GM19023 (cell line): ENCODE data around the gene CYTIP.

ENCODE experiments used
- ATAC-seq: cut with Tn5 transposase; IDR thresholded peaks from one replicate; pipeline ENCODE4 v1.9.1; 2021; ENCODE audit warnings: mild to moderate bottlenecking, moderate library complexity; ENCODE audit not compliant: unreplicated experiment

Gene CYTIP

DNA sequence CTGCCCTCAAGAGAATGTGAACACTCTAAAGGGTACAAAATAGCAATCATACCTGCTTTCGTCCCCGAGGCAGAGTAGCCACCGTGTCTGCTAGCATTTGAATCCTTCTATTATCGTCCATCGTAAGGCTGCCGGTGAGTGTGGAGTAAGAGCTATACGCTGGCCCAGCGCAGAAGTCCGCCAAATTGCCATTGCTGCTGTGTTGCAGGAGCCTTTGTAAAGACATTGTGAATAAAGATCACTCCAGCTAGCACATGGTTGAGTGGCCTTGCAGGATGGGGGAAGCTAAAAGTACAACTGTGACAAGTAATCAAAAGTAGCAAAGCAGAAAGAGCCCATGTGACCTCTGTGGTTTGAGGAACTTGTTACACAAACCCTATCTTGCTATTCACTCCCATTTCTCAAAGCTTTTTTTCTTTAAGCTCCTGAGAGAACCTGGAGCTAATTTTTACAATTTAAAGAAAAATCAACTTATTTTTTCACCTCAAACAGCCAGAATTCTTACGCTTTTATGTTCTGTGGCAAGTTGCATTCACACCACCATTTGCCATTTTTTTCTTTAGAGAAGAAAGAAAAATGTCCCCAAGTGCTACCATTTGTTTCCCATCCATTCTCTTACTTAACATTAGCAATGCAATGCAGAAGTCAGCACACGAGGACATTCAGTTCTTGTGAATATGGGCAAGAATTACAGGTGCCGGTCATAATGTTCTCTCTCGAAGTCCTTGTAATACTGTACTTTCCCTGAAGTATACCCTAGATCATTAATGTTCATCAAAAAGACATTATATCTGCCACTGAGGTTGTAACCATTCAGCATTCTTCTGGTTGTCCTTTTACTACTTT is at the start of gene CYTIP:
CYTIP (minus strand) TSS at position 295 of the 846 bp plus-strand sequence; CDS start at position 226, 69 bp downstream.
- peak; percentile 39 for ATAC-seq

DNA sequence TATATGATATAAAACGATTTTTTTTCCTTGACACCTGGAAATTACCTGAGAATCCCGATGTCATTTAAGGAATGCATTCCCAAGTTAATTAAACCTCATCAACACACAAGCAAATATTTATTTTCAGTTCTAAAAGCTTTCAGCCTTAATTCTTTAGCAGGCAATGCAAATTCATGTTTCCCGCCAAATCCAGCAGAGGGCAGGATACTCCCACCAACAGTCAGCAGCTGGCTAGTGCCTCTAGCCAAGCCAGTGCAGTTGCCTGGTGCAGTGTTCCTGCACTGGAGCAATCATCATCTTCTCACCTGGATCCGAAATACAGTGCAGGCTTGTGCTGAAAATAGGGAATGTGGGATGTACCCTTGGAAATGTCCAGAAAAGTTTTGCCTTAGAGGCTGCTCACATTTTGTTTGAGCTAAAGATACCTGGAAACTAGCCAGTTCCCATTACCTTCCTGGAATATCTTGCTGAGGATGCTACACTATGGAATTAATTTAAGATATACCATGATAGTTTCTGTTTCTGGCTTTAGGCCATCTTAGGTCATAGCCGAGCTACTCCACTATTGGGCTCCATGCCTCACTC is 48.4 kb upstream of the CYTIP start:
- peak; percentile 96 for ATAC-seq

DNA sequence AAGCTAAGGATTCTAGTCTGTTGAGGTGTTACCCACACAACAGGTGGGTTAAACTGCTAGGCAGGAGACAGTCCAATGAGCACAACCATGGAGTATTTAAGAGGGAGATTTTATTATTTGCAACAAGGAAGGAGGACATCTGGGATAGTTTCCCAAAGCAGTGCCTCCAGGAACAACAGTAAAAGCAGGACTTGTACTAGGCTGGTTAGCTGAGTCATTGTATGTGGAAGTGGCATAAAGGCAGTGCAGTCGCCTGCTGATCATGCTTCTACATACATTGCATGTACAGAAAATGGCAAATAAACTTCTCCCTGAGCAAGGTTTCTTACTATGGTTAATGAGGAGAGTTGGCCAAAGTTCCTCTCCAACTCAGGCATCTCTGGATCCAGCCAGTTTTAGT is 46.1 kb upstream of the CYTIP start:
- ATAC-seq: no peak

DNA sequence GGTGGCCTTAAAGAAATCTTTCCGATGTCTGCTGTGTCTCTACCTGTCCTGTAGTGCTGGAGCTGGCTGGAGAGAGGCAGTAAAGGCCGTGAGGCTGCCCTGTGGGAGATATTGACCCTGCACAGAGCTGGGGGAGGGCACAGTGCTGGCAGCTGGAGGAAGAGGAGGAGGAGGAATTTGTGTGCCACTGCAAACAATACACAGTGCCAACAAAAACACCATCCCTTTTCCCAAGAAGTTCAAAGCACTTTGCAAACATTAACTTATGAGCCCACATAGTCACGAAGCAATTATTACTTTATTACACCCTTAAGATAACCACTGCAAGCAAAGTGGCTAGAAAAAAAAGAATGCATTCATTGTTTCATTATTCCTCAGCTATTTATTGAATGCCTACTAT is 45.0 kb upstream of the CYTIP start:
- ATAC-seq: no peak

DNA sequence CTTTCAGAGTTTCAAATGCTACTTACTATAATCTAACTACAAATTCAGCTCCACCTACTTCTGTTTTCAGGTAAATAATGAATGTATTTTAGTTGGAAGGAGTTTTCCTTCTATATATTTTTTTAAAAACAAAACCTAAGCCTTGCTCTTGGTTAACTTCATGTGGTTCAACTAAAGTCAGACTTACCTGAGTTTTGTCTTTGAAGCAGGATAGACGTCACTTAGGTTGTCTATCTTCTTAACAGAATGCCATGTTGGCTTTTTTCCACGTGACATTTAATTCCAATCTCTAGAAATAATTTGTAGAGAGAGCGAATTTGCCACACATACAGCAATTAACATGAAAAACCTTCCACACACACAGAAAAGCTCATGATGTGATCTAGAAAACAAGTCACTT is 43.9 kb upstream of the CYTIP start:
- no peak for ATAC-seq

DNA sequence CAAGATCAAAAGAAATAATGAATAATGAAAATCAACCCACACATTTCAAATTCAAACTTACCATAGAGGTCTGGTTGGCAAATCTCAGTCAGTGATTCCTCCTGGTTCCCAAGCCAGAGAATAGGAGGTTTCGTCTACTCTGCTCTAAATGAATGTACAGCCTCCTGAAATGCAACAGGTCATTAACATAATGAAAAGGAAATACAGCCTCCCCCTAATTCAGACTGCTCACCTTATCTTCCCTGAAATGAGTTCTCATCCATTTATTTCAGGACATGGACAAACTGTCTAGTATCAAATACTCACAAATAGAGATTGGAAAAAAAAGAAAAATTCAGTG is 43.4 kb upstream of the CYTIP start:
- ATAC-seq: no peak

DNA sequence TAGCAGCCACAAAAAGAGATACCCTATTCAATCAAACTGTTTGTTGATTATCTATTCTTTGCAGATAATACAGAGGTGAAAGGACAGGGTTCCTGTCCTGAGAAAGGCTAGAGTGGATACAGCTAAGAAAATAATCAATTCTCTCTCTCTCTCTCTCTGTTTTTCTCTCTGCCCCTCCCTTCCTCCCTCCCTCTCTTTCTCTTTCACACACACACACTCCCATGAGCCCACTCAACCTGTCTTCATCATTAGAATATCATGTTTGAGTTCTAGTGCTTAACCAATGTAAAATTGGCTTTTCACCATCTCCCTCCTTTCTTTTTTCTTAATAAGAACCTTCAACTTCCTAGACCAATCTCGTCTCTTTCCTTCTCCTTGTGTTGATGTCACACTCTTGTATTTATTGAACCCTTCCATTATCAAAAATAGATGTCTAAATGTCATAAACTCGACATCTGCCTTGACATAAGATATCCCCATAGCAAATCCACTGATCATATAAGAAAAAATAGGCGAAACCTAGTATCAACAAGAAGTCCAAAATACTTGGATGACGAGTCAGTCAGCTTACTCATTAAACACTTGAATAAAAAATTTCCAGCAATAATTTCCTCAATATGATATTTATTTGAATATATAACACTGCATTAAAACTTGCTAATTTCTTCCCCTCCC is 42.8 kb upstream of the CYTIP start:
- no peak for ATAC-seq

DNA sequence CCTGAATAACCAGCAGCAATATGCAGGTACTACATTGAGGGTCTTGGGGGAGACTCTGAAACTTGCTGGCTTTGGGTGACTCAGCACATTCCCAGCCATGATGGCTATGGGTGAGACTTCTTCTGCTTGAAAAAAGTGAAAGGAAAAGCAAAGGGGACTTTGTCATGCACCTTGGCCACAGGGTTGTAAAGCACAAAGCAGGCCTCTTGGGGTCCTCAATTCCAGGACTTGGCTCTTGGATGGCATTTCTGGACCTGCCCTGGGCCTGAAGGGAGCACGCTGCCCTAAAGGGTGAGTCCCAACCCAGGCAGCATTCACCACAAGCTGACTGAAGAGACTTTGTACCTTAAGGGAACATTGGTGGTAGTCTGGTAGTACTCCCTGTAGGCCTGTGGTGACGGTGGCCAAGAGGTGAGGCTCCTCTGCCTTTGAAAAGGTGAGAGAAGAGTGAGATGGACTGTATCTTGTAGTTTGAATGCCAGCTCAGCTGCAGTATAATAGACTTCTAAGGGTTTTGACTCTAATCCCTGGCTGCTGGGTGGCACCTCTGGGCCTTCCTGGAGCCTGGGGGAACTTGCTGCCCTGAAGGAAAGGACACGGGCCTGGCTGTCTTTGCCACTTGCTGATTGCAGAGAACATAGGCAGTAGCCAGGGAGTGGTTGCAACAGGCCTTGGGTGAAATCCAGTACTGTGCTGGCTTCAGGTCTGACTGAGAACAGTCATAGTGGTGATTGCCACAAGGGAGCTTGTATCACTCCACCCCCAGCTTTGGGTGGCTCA is 36.5 kb upstream of the CYTIP start:
- peak; percentile 86 for ATAC-seq

DNA sequence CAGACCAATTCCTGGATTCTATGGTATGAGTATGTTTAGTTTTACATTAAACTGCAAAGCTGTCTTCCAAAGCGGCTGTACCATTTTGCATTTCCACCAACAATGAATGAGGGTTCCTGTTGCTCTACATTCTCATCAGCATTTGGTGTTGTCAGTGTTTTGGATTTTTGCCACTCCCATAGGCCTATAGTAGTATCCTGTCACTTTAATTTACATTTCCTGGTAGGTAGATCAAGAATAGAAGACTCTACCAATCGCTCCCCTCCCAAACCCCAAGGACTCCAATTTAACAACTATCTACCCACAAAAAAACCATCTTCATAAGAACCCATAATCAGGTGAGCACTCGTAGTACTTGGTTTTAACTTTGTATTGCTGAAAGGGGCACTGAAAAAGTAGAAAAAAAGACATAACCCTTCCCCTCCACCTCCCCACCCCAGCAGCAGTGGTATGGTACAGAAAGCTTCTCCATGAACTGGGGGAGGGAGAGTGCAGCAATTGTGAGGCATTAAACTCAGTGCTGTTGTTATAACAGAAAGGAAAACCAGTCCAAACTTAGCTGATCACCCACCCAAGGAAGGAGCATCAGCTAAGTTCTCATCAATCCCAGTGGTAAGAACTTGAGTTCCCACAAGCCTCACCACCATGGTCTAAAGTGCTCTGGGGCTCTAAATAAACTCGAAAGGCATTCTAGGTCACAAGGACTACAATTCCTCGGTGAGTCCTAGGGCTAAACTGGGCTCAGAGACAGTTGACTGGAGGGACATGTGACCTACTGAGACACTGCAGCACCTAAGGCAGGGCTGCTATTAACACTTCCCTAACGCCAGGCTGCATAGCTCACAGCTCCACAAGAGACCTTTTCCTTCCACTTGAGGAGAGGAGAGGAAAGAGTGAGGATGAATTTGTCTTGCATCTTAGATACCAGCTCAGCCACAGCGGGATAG is 35.5 kb upstream of the CYTIP start:
- peak; percentile 47 for ATAC-seq

DNA sequence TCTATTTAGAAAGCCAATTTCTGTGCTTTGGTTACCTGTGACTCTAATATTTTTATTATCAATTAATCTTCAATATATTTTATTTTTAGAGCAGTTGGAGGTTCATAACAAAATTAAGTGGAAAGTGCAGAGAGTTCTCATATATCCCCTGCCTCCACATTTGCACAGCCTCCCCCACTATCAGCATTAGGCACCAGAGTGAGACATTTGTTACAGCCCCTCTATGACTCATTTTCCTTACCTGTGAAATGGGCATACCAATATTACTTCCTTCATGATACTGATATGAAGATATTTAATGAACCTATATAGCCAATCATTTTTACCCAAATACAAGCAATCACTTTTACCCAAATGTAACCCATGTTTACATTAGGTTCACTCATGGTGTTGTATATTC is 34.0 kb upstream of the CYTIP start:
- no peak for ATAC-seq

DNA sequence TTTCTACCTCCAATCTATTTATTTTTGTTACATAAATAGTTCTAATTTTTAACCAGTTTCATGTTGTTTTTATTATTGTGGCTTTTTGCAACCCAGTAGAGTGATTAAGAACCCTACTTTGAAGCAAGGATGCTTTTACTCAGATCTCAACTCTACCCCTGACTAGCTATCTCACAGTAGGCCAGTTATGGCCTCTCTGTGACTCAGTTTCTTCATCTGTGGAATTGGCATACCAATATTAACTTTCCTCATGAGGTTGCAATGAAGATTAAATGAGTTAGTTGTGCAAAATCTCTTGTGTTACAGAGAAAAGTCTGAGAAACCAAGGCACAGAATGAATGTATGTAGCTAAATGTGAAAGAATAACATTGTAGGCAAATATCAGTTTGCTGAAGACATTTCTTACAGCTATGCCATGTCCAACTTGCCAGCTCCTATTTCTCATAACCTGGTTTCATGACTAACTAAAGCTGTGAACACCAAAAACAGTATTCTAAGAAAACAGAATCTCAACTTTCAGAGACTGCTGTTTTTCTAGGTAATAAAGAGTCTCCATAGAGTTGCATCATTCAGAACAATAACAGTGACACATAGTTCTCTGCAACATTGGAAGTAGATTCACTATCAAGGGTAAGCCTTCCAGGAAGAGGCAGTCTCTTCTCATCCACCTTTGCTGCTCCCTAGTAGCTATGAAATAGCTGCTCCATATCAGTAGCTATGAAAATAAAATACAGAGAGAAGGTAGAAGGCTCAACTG is 33.2 kb upstream of the CYTIP start:
- ATAC-seq: no peak

DNA sequence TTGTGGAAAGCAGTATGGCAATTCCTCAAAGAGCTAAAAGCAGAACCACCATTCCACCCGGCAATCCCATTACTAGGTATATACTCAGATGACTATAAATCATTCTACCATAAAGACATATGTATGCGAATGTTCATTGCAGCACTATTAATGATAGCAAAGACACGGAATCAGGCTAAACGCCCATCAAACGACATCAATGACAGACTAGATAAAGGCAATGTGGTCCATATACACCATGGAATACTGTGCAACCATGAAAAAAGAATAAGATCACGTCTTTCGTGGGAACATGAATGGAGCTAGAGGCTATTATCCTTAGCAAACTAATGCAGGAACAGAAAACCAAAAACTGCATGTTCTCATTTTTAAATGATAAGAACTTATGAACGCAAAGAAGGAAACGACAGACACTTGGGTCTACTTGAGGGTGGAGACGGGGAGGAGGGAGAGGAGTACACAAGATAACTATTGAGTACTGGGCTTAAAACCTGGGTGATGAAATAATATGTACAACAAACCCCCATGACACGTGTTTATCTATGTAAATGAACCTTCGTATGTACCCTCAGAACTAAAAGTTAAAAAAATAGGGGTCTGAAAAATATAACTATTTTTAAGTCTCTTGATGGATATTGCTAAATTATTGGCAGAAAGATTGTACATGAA is 32.0 kb upstream of the CYTIP start:
- ATAC-seq: no peak

DNA sequence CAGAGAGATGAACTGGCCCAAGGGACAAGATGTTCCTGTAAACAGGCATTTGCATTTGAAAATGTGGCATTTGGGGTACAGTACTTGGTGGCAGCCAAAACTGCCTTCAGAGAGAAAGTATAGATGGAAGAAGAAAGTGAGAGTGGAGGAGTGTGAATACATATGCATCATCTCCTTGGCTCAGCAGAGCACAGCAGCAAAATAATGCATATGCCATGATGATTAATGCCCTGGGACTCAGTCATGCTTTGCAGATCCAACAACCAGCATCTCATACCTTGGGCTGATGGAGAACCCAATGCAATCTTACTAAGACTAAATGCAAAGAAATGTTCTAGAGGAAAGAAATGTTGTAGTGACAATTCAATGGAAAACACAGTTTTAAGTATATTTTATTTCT is 29.7 kb upstream of the CYTIP start:
- no peak for ATAC-seq

DNA sequence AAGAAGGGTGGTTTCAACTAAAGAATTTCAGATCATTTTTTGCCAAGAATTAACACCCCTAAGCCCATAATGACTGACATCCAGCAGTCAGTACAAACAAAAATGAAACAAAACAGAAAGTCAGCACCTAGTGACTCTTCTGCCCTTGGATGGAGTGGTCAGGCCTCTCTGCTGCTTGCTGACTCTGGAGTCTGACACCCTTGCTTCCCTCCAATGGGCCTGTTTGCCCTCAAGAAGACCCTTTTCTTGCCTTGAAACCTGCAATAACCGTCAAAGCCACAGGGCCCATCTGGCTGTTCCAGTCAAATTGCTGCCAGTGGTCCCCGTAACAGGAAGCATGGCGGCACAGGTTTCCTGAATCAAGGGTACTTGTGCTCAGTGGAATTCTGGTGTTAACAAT is 27.2 kb upstream of the CYTIP start:
- ATAC-seq: no peak

DNA sequence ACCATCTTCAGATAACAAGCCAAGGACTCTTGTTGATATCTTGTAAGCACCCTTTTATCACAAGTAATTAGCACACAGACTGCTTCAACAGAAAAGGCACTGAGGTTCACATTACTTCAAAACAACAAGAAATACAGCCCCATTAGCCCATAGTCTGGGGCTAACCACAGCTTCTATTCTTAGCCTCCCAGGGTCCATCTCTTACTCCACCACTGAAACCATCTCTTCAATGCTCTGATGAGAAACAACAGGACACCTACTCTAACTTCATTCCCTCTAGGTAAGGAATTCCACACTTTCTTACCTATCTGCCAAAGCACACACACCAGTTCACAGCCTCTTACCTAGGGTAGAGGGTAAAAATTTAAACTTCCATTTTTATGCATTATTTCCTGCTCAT is 26.4 kb upstream of the CYTIP start:
- ATAC-seq: peak; percentile 47

DNA sequence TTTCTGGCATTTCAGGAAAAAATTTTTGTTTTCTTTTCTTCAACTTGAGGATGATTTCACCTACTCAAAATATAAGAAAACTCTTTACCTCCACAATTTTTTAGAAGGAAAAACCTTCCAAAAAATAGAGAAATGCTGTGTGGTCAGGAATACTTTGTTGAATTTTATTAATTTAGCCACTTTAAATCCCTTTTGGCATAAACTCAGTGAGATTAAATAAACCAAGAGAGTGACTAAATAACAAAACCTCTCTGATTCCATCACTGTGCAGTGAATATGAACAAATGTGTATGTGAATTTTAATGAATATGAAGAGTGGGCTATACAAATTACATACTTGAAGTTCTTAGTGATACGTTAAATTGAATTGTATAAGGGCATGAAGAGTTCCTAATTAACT is 25.8 kb upstream of the CYTIP start:
- no peak for ATAC-seq

DNA sequence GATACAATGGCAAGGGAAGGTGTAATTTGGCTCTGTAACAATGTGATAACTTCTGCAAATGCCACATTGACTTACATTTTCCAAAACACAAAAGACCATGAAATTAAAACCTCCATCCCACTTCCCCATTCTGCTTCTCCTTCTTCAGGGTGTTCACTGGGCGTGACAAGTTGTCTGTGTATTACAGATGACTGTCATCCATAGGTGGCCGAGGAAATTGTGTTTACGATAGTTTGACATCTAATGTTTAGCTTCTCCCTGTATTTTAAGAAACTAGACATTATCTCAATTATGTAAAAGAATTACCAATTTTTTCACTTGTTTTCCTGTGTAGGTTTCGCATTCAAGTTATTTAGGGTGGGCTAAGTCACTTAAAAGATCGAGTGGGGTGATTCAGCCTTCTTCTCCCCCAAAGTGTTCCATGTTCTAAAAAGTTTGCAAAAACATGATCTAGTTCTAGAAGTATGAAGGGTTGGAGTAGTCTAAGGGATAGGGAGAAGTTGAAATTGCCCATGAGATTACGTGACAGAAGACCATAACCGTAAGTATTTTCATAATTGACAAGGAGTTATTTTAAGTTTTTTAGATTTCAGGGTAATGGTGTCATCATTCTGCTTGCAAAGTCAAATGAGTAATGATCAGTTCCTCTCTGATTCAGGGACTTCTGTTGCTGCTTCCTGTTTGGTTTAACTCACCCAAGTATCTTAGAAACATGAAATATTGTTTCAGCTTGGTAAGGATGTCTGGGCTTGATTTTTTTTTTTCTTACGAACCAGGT is 25.2 kb upstream of the CYTIP start:
- ATAC-seq: peak; percentile 69

DNA sequence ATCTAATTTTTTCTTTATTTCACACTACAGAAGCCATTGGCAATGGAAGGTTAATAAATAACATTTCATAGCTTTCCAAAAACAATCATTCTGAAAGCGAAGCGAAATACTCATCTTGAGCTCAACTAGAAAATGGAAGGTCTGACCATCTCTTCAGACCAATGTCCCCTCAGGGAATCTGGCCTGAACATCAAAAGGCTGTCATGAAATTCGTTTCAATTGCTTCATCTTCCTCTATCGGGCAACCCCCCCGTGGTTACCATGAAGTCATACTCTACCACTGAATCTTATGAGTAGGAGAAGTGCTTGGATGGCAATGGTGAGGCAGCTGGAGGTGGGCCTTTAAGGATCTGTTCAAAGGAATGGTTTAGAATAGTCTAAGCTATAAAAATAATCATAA is 22.9 kb upstream of the CYTIP start:
- ATAC-seq: peak; percentile 19
